Upper lobe of left lung (tissue), 6 donors: Measurements from ENCODE around the gene S100A4. TPM values are rescaled to one million over a fixed set of nuclear protein-coding genes. Genes with fewer than 3 reads are reported as not detected.
A peak's percentile ranks its signal among the peaks of the same experiment; 100 is the strongest.

Experiments used
- ATAC-seq, 2 donors: fragments of 200-7000 bp; cut with Tn5 transposase; one replicate each; pipeline ENCODE4 v1.9.1; 2022; ENCODE audit warnings: mild to moderate bottlenecking in 2 of 2, moderate library complexity in 2 of 2; ENCODE audit not compliant: low FRiP score in 2 of 2
- DNase-seq, 2 donors: peaks; one replicate each; pipeline ENCODE4 v3.0.0-alpha.2; 2019 to 2020
- H3K27ac ChIP-seq, 4 donors: fragments of 200-600 bp; sonication (generic); one replicate each; pipeline ENCODE4 v1.5.1; 2016 to 2019
- H3K27me3 ChIP-seq, 4 donors: fragments of 200-600 bp; sonication (generic); one replicate each; pipeline ENCODE4 v1.5.1; 2017 to 2019
- H3K36me3 ChIP-seq, 4 donors: fragments of 200-600 bp; sonication (generic); one replicate each; pipeline ENCODE4 v1.5.1; 2016 to 2019
- H3K4me1 ChIP-seq, 4 donors: fragments of 200-600 bp; sonication (generic); one replicate each; pipeline ENCODE4 v1.5.1; 2018 to 2019
- H3K4me3 ChIP-seq, 4 donors: fragments of 200-600 bp; sonication (generic); one replicate each; pipeline ENCODE4 v1.5.1; 2017 to 2019; ENCODE audit warnings: mild to moderate bottlenecking in 2 of 4, moderate library complexity in 1 of 4
- H3K9me3 ChIP-seq, 4 donors: fragments of 200-600 bp; sonication (generic); one replicate each; pipeline ENCODE4 v1.5.1; 2018 to 2019
- EP300 ChIP-seq, 4 donors: sonication (generic); formaldehyde crosslinking; IDR thresholded peaks; one replicate each; pipeline ENCODE4 v1.5.1; 2017; ENCODE audit warnings: antibody characterized with exemption in 4 of 4, control low read depth in 2 of 4
- POLR2A ChIP-seq, 4 donors: fragments of 450-650 bp; IDR thresholded peaks; one replicate each; pipeline ENCODE4 v1.5.1; 2016 to 2017; ENCODE audit warnings: antibody characterized with exemption in 4 of 4, mild to moderate bottlenecking in 2 of 4
- POLR2AphosphoS5 ChIP-seq, 2 donors: sonication (generic); formaldehyde crosslinking; IDR thresholded peaks; one replicate each; pipeline ENCODE4 v1.5.1; 2017; ENCODE audit warnings: antibody characterized with exemption in 2 of 2
- WGBS, 2 donors: methylation state at CpG; one replicate each; pipeline ENCODE4 v1.1.5; 2017 to 2018; 5-methylcytosine and 5-hydroxymethylcytosine counted together
- total RNA-seq, 6 donors: library from RNA; depleted of rRNA in 4 of 6; stranded (reverse); fragments of >200 nt in 4 of 6; gene quantifications; one replicate each; pipeline versions ENCODE4 v1.1.0 to v1.2.1, GENCODE V29; 2016 to 2021
- TF ChIP-seq, protein P1 (sequence below), 6 experiments: fragments of 450-650 bp in 4 of 6; fragments of 200-600 bp in 2 of 6; sonication (generic) in 2 of 6; IDR thresholded peaks; one replicate each; pipeline ENCODE4 v1.5.1; 2016 to 2019; ENCODE audit warnings: antibody characterized with exemption in 6 of 6
- donor health status: DM: no; HTN: no; CAD: no; lungs with moderate emphysema.
- donor health status: DM: no; HTN: yes; CAD: no; lungs with severe emphysema.

Gene S100A4
- total RNA-seq, 6 donors from 2014 or later, result 234 to 983 (median 633) TPM

DNA sequence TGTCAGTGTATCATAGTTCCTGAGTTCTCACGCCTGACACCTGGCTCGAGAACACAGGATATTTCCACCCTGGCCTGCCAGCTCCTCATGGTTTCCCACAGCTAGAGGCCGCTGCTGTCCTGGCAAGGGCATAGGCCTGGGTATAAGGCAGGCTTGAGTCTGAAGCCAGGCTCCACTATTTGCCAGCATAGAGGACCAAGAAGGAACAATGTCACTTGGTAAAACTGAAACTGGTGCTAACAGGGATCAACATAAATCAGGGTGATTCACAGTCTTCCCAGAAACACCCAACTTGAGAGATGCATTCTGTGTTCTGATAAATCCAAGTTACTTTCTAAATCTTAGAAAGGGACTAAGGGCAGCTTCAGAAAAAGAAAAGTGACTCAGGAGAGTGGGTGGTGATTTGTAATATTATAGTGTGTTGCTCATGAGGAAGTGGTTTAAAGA lies 27.0 kb upstream of the S100A4 start:
- ATAC-seq, result peak; percentile 83 to 92
- peak in 1 of 2 donors; percentile 93 for DNase-seq
- Histone ChIP-seq H3K9me3 (no peaks in the 10 kb centered on the region), H3K4me1 (peaks cover 22 to 39% (median 28%) of the 10 kb centered on the region in 4 donors), H3K27me3 (no peaks in the 10 kb centered on the region), H3K27ac (peak overlapping the region; percentile 56 to 73 (median 66)), H3K36me3 (no peaks in the 10 kb centered on the region), H3K4me3 (no peak overlapping the region)
- 10 to 19% methylated on average over 3 of the region's 3 CpGs for WGBS, 2 donors
- TF ChIP-seq POLR2A (IDR thresholded peaks at IDR 0.05), result no peak
- TF ChIP-seq, protein P1, sequence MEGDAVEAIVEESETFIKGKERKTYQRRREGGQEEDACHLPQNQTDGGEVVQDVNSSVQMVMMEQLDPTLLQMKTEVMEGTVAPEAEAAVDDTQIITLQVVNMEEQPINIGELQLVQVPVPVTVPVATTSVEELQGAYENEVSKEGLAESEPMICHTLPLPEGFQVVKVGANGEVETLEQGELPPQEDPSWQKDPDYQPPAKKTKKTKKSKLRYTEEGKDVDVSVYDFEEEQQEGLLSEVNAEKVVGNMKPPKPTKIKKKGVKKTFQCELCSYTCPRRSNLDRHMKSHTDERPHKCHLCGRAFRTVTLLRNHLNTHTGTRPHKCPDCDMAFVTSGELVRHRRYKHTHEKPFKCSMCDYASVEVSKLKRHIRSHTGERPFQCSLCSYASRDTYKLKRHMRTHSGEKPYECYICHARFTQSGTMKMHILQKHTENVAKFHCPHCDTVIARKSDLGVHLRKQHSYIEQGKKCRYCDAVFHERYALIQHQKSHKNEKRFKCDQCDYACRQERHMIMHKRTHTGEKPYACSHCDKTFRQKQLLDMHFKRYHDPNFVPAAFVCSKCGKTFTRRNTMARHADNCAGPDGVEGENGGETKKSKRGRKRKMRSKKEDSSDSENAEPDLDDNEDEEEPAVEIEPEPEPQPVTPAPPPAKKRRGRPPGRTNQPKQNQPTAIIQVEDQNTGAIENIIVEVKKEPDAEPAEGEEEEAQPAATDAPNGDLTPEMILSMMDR (IDR thresholded peaks at IDR 0.05), result peak; percentile 74 to 90 (median 78)
- TF ChIP-seq POLR2AphosphoS5 (IDR thresholded peaks at IDR 0.05), result peak; percentile 56 to 81

DNA sequence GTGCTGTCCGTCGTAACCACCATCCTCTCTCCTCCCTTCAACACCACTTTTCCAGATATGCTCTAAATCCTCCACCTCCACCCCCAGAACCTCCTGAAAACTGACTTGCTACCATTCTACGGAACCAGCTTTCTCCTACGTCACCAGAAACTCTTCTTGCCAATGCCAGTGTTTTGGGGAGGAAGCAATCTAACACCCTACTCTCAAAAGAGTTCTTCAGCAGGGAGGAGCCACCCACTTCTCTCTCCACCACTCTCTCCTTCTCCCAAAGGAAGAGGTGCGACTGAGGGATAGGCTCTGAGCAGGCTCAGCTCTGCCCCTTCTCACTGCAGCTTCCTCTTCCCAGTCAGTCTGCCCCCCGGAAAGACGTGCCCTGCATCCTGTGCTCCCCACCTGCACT lies 26.1 kb upstream of the S100A4 start:
- Histone ChIP-seq H3K27me3 (no peaks in the 10 kb centered on the region), H3K36me3 (no peaks in the 10 kb centered on the region), H3K4me1 (peaks cover 31 to 47% (median 37%) of the 10 kb centered on the region in 4 donors), H3K27ac (peak overlapping the region in 3 of 4 donors; percentile 60 to 73 (median 73)), H3K9me3 (no peaks in the 10 kb centered on the region), H3K4me3 (no peak overlapping the region)
- no peak for DNase-seq
- no peak for TF ChIP-seq POLR2AphosphoS5 (IDR thresholded peaks at IDR 0.05)
- no peak for TF ChIP-seq POLR2A (IDR thresholded peaks at IDR 0.05)
- no peak for TF ChIP-seq EP300 (IDR thresholded peaks at IDR 0.05)
- TF ChIP-seq, protein P1 (IDR thresholded peaks at IDR 0.05), result no peak
- ATAC-seq, result no peak
- 72% methylated on average over 7 of the region's 7 CpGs for WGBS, 2 donors

DNA sequence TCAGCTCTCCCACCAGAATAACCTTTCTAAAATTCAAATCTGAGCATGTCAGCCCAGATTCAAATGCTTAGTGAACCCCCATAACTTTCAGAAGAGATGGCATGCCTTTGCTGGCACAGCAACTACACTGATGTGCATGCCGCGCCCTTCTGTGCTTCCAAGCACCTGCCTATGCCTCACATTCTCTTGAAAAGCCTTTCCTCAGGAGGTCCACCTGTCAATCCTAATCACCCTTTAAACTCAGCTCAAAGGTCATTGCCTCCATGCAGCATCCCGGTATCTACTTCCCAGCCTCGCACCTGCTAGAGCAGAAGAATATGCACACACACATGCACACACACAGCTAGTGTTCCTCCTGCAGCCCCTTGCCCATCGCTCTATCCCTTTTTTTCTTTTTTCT lies 25.3 kb upstream of the S100A4 start:
- Histone ChIP-seq H3K27ac (no peak overlapping the region), H3K27me3 (no peaks in the 10 kb centered on the region), H3K4me3 (no peak overlapping the region), H3K9me3 (no peaks in the 10 kb centered on the region), H3K4me1 (peaks cover 37 to 56% (median 44%) of the 10 kb centered on the region in 4 donors), H3K36me3 (no peaks in the 10 kb centered on the region)
- 92 to 95% methylated on average over 5 of the region's 5 CpGs for WGBS, 2 donors
- TF ChIP-seq EP300 (IDR thresholded peaks at IDR 0.05) (no peak), POLR2A (IDR thresholded peaks at IDR 0.05) (no peak), POLR2AphosphoS5 (IDR thresholded peaks at IDR 0.05) (no peak)
- TF ChIP-seq, protein P1 (IDR thresholded peaks at IDR 0.05), result no peak
- DNase-seq, result no peak
- no peak for ATAC-seq

DNA sequence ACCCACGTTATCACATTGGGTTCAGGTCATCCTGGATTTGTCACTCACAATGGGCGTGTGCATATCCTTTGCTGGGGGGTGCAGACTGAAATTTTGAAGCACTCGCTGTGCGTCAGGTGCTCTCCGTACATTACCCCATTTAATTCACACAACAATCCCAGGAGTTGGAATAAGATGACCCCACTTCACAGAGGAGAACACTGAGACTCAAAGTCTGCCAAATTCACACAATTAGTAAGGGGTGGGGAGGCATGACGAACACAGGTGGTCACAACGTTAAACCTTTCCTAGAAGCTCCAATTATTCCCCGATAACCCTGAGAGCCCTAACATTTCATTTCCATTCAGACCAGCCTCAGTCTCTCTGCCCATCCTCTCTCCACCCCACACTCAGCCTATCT lies 23.9 kb upstream of the S100A4 start:
- WGBS, 2 donors, result 87 to 90% methylated on average over 8 of the region's 8 CpGs
- ATAC-seq (no peak), DNase-seq (no peak)
- no peak overlapping the region for H3K27ac ChIP-seq
- peaks cover 48 to 70% (median 56%) of the 10 kb centered on the region in 4 donors for H3K4me1 ChIP-seq
- no peaks in the 10 kb centered on the region for H3K9me3 ChIP-seq
- H3K4me3 ChIP-seq, result no peak overlapping the region
- no peaks in the 10 kb centered on the region for H3K27me3 ChIP-seq
- H3K36me3 ChIP-seq, result no peaks in the 10 kb centered on the region
- TF ChIP-seq POLR2AphosphoS5 (IDR thresholded peaks at IDR 0.05) (no peak), POLR2A (IDR thresholded peaks at IDR 0.05) (no peak), EP300 (IDR thresholded peaks at IDR 0.05) (no peak)
- TF ChIP-seq, protein P1 (IDR thresholded peaks at IDR 0.05), result no peak
